ENCODE results near the gene SDC3.
"Not testable (repeated sequence)": the region's sequence is repeated elsewhere in the genome, so short reads cannot be mapped to it uniquely, and the experiment has no call there.

SDC3 gene

DNA sequence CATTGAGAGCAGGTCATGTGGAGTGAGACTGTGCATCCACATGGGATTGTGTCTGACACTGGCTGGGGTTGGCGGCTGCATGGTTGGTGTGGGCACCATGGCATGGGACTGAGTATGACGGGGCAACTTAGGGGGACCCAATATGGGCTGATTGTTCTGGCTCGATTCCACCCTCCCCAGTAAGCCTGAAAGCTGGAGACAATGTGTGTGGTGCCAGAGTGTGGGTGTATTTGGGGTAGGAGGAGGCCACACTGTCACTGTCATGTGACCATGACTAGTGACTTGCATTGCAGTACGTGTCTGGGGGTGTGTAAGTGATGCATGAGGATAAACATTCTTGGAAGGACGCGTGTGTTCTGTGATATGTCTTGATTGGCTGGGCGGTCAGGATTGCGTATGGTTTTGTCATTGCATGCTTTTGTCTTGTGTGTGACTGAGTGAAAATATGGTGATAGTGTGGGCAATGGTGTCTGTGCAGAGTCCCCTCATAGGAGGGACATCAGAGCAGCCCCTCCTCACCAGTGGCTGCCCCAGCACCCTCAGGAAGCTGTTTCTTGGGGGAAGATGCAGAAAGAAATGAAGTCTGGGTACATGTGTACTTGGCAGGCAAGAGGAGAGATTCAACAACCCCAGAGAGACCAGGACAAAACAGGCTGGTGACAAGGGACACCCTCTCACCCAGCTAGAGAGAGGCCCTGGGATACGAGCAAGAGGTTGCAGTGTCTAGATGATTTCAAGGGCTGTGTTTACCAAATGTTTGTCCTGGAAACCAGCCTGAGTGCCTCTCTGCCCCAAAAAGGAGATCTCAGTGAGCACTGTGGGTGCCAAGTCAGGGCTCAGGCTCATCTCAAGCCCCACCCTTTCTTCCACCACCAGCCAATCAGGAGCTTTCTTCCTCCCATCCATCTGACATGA is 36.3 kb downstream of the SDC3 start:
- DNase-seq = no peak

DNA sequence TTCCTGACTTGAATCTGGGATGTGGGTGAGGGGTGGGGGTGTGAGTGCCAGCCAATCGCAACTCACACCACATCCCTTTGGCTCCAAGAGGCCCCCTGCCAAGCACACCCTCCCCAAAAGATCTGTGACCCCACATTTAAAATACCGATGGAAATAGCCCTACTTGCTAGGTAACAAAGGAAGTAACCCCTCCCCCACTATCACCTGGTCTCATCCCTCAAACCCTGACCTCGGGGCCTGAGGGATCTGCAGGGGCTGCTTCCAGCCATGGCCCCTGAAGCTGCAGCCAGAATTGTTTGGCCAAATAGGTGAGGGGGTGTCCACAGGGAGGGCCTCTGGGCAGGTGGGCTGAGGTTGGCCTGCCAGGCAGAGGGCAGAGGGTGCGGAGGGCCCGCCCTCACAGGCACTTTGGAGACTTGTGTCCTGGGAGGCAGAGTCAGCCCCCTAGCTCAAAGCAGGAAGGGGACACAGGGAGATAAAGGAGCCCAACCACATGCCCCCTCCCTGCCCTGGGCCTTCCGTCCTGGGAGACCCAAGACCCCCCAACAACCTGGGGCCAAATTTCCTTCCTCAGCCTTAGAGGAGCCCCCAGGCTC is 37.2 kb downstream of the SDC3 start:
- no peak for DNase-seq

DNA sequence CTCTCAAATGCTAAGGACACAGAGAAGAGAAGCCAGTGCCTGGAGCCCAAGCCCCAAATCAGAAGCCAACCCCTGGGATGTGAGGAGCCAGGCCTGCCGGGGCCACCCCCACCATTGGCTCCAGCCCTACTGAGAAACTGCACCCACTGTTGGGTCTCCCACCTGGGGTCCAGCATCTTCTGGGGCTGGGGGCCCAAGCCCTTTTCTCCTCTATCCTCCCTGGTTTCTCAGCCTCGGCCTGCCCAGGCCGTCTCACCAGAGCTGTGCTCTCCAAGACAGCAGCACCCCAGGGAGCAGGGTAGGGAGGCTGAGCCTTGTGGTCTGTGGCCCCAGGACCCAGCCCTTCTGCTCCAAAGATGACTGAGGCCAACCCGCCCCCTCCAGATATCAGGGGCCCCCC is 37.9 kb downstream of the SDC3 start:
- no peak for DNase-seq

DNA sequence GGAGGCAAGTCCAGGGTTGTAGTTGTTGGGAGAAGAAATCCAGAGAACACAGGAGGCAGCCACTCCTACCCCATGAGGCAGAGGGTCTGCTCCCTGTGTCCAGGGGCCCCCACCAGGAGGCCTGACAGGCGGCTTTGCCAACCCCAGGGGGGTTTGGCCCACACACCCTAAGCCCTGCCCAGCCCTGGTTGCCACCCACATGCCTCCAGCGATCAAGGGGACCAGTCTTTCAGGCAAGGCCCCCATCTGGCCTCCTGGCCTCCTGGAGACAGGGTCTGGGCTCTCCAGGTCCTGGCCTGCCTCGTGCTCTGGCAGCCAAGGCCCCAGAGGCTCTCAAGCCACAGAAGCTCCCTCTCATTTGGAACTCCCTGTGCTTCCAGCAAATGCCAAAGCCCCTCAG is 38.5 kb downstream of the SDC3 start:
- no peak for DNase-seq

DNA sequence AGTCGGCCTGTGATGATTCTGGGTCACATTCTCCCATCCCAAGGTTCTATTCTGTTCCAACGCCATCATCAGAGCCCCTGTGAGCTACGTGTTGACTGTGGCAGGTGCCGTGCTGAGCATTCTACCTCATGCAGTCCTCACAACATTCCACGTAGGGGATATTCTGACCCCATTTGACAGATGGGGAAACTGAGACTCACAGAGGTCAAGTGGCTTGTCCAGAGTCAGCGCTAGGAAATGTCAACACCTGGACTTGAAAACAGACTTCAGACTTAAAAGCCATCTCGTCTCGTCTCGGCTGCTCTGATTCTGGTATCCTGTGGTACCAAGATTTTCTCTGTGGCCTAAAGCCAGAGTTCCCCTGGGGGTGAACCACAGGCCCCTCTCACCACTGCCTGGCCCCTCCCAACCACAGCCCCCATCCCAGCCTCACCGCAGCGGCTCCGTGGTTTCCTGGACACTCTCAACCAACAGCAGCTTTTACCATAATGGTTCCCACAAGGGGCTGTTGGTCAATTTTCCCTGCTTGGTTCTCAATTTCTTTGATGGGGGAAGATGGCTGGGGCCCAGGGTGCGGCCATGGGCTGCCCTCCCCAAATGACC is 39.6 kb downstream of the SDC3 start:
- DNase-seq = no peak

DNA sequence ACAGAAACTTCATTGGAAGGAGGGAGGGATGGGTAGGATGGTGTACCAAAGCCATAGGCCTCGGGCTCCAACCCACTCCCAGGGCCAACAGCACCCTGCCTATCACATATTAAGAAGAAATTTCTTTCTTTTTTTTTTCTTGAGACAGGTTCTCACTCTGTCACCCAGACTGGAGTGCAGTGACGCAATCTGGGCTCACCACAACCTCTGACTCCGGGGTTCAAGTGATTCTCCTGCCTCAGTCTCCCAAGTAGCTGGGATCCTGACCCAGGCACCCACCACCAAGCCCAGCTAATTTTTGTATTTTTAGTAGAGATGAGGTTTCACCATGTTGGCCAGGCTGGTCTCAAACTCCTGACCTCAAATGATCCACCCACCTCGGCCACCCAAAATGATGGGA is 40.5 kb downstream of the SDC3 start:
- not testable (repeated sequence) for DNase-seq

DNA sequence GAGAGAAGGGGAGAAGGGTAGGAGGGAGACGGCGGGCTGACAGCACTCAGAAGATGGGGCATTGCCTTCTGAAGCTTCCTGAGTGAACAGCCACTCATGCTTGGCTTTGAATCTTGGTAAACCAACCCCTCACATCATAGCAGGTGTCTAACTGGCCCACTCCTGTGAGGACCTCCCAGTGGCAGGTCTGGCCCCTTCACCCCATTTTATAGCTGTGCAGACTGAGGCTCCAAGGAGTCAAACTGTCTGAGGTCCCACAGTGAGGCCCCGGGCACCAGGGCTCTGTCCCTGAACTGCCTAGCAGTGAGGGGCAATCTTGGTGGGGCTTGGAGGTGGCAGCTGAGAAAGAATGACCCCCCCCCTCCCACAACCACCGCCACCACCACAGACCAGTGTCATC is 41.0 kb downstream of the SDC3 start:
- DNase-seq = no peak

DNA sequence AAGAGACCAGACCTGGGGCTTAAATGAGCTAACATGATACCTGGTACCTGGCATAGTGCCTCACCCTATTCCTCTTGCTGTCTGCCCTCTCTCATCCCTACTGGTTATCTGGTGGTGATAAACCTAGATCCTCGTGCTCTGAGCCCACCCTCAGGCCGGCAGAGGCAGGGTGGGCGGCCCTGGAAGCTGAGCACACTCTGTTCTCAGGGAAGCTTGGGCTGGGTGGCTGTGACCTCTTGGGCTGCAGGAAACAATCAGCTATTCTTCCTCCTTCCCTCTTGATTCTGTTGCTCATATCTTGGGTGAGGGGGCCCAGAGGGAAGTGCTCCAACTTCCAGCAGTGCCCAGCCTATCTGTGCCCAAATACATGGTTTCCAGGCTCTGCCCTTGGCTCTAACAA is 42.0 kb downstream of the SDC3 start:
- DNase-seq = no peak

DNA sequence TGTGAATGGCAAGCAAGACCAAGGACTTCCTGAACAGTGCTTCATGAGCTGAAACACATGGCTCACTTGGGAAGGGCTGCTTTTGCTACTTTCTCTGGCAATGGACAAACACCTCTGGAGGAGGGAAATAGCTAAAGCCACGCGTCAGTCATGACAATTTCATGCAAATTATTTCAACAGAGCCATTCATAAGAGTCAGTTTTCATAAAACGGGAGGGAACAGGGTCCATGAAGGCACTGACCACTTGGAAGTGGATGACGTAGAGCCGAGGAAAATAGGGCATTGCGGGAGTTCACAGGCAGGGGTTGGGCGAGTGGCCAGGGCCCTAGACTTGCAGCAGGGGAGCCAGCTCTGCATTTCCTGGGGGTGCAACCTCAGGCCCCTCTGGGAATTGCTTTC is 43.9 kb downstream of the SDC3 start:
- no peak for DNase-seq

DNA sequence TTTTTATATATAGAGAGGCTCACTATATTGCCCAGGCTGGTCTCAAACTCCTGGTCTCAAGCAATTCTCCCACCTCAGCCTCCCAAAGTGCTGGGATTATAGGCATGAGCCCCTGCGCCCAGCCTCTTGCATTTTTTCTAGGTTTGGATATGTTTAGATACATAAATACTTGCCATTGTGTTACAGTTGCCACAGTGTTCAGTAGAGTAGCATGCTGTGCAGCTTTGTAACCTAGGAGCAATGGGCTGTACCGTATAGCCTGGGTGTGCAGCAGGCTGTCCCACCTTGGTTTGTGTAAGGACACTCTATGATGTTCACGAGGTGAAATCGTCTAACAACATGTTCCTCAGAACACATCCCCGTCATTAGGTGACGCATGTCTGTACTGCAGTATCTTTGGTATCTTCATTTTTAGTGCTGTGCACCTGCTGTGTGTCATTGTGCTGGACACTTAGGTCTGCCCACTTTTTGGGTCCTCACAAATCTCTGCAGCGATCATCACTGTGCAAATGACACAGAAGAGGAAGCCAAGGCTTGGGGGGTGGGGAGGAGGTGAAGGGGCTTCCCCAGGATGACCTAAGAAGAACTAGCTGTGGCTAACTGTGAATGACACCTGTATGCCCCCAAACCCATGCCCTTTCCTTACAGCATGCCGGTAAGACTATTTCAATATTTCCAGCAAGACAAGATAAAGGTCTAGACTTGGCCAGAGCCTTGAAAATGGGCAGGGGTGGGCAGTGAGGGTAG is 44.5 kb downstream of the SDC3 start:
- DNase-seq = no peak

DNA sequence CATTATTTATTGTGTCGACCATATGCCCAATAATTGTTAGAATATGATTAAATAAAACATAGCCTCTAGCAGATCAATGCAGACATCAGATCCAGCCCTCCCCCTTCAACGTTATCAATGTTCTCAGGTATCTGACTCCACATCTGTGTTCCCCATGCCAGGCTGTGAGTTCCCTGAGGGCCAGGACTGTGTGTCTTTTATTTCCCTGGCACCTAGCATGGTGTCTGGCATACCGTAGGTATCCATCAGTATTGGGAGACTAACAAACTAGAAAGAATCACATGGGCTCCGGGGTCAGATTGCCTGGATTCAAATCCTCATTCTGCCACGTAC is 48.3 kb downstream of the SDC3 start:
- DNase-seq = no peak

DNA sequence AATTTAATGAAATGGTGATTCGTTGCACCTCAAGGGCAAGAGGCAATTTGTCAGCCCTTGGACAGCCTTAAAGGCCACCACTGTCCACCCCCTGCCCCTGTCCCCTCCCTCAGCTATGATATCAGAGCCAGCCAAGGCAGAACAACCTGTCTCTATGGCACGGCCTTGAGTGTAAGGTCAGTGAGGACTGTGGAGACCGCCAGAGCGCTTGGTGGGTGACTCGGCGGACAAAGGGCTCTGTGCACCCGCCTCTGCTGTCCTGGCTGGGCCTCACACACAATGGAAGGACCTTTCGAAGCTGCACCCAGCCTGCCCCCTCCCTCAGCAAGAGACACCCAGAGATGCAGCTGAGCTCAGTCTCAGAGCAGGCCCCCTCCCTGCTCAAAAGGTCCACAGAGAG is 50.6 kb downstream of the SDC3 start:
- DNase-seq = no peak

DNA sequence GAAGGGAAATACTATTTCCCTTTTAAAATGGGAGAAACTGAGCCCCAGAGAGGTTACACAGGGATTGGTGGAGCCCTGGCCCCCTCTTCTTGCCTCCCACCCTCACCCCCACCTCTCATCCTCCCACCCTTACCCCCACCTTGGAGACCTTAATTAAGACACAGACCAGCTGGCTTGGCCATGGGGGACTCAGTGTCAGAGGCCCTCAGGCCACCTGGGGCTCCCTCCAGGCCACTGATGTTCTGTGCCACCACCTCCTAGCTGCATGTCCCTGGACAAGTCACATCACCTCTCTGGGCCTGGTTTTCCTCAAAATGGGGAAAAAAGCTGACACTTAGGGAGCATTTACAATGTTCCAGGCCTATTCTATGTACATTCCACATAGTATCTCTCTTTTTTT is 51.5 kb downstream of the SDC3 start:
- no peak for DNase-seq

DNA sequence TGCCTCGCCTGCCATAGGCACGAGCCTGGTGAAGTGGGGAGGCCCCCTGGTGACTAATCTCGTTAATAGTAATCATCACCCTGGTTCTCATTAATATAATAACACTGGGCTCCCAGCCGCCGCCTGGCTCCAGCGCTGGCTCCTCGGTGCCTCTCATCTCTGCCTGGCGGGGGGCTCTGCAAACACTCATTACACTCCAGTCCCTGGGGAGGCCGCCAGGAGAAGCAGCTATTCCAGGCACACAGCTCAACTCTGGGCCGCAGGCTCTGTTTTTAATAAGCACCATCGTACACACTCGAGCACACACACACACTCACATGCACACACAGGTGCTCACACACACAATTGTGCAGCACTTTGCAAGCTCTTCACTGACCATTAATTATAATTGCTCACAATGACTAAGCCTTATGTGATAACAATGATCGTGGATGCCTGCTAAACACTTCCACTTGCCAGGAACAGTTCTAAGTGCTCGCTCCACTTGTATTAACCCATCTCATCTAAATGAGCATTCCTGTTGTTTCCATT is 52.2 kb downstream of the SDC3 start:
- DNase-seq = peak; percentile 41

DNA sequence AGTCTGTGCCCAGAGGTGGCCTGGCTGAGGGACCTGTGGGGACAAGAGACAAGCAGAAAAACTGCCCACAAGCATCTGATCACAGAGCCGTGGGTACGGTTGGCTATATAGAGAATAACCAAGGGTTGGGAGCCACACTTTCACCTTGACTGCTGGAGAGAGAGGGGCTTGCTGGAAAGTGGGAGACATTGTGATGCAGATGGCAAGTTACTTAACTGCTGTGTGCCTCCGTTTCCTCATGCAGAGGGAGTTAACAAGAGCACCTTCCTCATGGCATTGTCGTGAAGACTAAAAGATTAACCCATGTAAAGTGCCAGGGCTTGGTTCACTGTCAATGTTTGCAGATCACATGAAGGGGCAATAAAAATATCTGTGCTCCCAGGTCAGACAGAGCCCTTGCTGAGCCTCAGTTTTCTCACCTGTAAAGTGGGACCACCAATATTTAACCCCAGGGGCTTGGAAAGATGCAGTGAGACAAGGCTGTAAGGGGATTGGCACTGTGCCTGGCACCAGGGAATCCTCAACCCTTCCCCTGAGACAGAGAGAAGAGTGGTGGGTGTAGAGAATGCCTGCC is 52.8 kb downstream of the SDC3 start:
- DNase-seq = no peak

DNA sequence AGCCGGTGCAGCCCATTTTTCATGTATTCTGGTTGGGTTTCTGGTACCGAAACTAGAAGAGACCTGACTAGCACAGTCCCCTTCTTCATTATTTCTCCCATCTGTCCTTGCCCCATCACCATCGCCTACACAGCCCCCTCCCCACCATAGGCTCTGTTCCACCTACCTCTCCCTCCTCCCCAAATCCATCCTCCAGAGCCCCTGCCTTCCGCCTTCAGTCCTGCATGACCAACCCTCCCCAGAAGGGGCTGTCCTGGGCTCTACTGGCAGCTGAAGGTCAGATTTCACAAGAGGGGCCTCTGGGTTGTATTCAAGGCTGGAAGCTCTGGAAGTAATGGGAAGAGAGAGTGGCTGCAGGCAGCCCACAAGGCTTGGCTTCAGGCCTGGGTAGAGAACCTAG is 55.2 kb downstream of the SDC3 start:
- DNase-seq = no peak

DNA sequence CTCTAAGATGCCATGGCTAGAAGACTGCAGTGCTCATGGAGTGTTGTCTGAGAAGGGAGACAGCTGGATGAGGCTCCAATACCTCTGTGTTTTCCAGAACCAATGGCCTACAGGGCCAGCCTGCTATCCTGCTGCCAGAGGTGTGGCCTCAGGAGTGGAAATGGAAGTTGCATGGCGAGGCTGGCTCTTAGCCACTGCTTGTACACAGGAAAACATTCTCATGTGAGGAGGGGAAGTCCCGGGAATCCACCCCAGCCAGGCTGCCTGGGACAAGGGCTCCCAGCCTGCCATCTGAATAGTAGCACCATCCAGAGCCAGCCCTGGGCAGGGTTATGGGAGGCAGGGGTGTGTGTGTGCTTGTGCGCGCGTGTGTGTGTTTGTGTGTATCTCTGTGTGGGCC is 56.5 kb downstream of the SDC3 start:
- no peak for DNase-seq

DNA sequence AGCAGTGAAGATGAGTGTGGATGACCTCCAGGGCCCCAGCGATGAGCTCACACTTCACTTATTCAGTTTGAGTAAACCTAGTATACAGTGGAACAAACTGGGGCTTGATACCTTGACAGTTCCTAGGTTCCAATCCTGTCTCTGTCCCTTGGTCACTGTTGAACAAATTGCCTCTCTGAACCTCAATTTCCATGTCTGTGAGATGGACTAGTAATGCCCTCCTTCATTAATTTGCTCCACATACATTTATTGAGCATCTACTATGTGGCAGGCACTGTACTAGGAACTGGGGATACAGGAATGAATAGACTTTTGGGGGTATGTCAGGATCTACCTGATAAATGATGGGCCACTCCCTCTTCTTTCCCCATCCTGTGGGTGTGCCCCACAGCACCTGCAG is 57.3 kb downstream of the SDC3 start:
- no peak for DNase-seq

DNA sequence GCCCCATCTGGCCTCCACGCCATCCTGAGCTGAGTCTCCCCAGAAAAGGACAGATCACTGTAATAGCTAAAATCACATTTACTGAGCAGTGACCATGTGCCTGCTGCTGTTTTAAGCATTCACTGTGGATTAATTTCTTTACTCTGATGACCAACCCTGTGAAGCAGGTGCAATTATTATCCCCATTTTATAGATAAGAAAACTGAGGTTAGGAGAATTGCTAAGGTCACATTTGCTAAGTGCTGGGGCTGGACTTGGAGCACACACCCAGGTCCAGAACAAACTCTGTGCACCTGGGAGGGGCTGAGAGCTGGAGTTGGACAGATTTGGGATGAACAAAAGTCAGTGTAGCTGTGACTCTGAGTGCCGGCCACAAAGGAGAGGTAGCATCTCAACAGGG is 58.0 kb downstream of the SDC3 start:
- no peak for DNase-seq

DNA sequence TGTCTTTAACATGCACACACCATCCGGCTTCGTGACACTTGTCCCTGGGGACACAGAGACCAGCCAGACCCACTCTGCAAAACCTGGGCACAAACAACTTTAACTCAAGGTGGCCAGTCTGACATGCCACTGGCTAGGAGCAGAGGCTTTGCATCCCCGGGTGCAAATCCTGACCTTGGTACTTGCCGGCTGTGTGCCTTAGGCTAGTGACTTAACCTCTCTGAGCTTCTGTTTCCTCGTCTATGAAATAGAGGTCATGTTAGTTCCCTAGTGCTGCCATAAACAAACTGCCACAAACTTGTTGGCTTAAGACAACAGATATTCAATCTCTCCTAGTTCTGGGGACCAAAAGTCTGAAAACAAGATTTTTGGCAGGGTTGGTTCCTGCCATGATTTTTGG is 60.4 kb downstream of the SDC3 start:
- DNase-seq = no peak

DNA sequence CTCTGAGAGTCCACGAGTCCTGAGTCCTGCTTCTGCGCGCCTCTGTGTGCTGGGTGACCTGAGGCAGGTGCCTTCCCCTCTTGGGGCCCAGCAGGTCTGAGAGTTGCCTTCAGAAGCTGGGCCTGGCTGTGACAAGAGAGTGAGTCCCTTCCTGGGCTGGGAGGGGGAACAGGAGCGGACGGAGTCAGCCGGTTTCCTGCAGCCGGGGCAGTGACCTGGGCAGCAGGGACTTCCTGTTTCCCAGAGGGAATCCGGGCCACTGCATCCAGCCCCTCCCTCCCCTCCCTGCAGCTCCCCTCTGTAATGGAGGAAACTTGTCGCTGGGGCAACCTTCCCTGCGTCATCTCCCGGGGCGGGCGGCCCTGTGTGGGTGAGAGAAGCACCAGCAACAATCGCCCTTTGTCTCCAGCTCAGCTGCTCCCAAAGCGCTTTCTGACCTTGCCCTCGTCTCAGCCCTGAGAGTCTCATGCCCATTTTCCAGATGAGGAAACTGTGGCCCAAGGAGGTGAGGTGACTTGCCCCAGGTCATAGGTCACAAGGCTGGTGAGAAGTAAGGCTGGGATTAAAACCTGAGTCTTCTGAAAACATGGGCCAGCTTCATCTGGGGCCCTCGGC is 61.1 kb downstream of the SDC3 start:
- DNase-seq = no peak

DNA sequence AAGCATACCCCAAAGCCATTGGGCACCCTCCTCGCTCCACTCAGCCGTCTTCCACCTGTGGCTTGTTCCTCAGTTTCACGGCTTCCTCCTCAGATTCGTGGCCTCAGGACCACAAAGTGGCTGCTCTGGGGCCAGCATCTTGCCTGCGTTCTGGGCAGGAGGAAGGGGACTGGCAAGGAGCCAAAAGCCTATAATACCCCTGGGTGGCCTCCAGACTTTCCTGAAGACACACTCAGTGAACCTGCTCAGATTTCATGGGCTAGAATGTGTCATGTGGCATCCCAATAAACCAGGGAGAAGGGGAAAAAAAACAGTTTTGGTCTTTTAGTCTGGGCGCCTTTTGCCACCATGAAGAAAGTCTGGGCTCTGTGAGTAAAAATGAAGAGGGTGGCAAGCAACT is 62.0 kb downstream of the SDC3 start:
- no peak for DNase-seq

DNA sequence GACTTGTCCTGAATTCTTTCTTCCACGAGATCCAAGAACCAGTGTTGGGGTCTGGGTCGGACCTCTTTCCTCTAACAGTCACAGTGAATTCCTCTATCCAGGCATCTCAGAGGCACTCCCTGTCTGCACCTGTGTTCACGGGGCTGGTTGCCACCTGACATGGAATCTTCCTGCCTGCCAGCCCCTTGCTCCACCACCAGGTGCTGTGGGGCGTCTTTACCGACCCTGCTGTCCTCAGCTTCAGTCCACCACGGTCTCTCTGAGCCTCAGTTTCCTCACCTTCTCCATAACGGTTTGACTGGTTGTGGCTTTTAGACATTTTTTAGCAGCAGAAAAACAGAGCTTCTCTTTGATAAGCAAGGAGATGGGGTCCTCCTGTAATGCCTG is 62.7 kb downstream of the SDC3 start:
- no peak for DNase-seq
